ENCODE results near the gene PAFAH2.

- no peak for TF ChIP-seq GABPA (IDR thresholded peaks at IDR 0.05; ENCODE audit: borderline replicate concordance, insufficient read depth, low read length)
- TF ChIP-seq POLR2A (IDR thresholded peaks at IDR 0.05; ENCODE audit: control extremely low read depth in 1 of 2, low read depth in 2 of 2, low read length in 2 of 2), result no peak
- TF ChIP-seq CTCF (IDR thresholded peaks at IDR 0.05; ENCODE audit: control extremely low read depth in 1 of 3, insufficient read depth in 1 of 3, low read depth in 1 of 3, low read length in 3 of 3), result peak; percentile 36 to 63 (median 58)
- TF ChIP-seq EZH2 (IDR thresholded peaks at IDR 0.05; ENCODE audit: low read depth, low read length, severe bottlenecking), result no peak
- TF ChIP-seq KDM1A (IDR thresholded peaks at IDR 0.05; ENCODE audit: borderline replicate concordance, low read length), result no peak
- TF ChIP-seq TCF12 (IDR thresholded peaks at IDR 0.05; ENCODE audit: low read depth, low read length), result no peak
- TF ChIP-seq YY1 (IDR thresholded peaks at IDR 0.05; ENCODE audit: low read depth, low read length), result no peak
Observed at GRCh38 chr1:26009796-26010447, 12.1 kb upstream of the PAFAH2 start.

All from H1 (cell line).